GM23338 (cell line): ENCODE results near the gene KCTD7.

Experiments
- CTCF ChIP-seq, 2 experiments: fragments of 200-600 bp in 1 of 2; sonication (generic) in 1 of 2; conservative IDR thresholded peaks; 2 replicates each; pipeline versions ENCODE4 v1.5.1 to v1.6.1; 2016 to 2017; ENCODE audit warnings: antibody characterized with exemption in 2 of 2, low read depth in 2 of 2, mild to moderate bottlenecking in 2 of 2, moderate library complexity in 1 of 2
- REST ChIP-seq: IDR thresholded peaks from one replicate; pipeline ENCODE4 v1.6.1; 2018; ENCODE audit warnings: antibody characterized with exemption; ENCODE audit not compliant: unreplicated experiment

- no peak for TF ChIP-seq CTCF (conservative IDR thresholded peaks at IDR 0.05; ENCODE audit: low read depth in 2 of 2)
- no peak for TF ChIP-seq REST
These were observed 14.3 kb downstream of the KCTD7 start for GRCh38 chr7:66642932-66643331.
